Renal cortical epithelial cell (primary cell): Measurements from ENCODE around the gene TMEM79. TPM values are rescaled to one million over a fixed set of nuclear protein-coding genes. Genes with fewer than 3 reads are reported as not detected.
"Not testable (repeated sequence)": the region's sequence is repeated elsewhere in the genome, so short reads cannot be mapped to it uniquely, and the experiment has no call there.

ENCODE experiments used
- DNase-seq: peaks from one replicate; pipeline ENCODE4 v3.0.0-alpha.2; 2011; ENCODE audit warnings: low read depth
- total RNA-seq: library from RNA; depleted of rRNA; stranded (reverse); fragments of >200 nt; gene quantifications from 2 replicates; pipeline ENCODE4 v1.2.3, GENCODE V29; 2014

The TMEM79 gene
- total RNA-seq, 1 donor from 2014 or later = 1.6 TPM

GRCh38 chr1:156303241-156303640 is 19.1 kb downstream of the TMEM79 start:
- DNase-seq = no peak

- DNase-seq = no peak
Observed at GRCh38 chr1:156305215-156305614, 21.1 kb downstream of the TMEM79 start.

GRCh38 chr1:156308078-156308477 is 24.0 kb downstream of the TMEM79 start:
- peak; percentile 33 for DNase-seq

- peak; percentile 44 for DNase-seq
Observed at GRCh38 chr1:156310962-156311361, 26.8 kb downstream of the TMEM79 start.

GRCh38 chr1:156316909-156317308 is 32.8 kb downstream of the TMEM79 start:
- DNase-seq = no peak

GRCh38 chr1:156319664-156320063 is 35.5 kb downstream of the TMEM79 start:
- DNase-seq = peak; percentile 28

- no peak for DNase-seq
Observed at GRCh38 chr1:156320560-156320959, 36.4 kb downstream of the TMEM79 start.

- not testable (repeated sequence) for DNase-seq
Observed at GRCh38 chr1:156323179-156323578, 39.1 kb downstream of the TMEM79 start.

- DNase-seq = peak; percentile 11
Observed at GRCh38 chr1:156336242-156336641, 52.1 kb downstream of the TMEM79 start.

GRCh38 chr1:156337052-156337887 is 53.1 kb downstream of the TMEM79 start:
- DNase-seq = peak; percentile 16

GRCh38 chr1:156337888-156338179 is 53.7 kb downstream of the TMEM79 start:
- DNase-seq = no peak

GRCh38 chr1:156338180-156338976 is 54.3 kb downstream of the TMEM79 start, which contains the start of the genes CCT3 and TSACC:
CCT3 (minus strand) TSS chr1:156338292; CDS start chr1:156338184, 108 bp downstream.
TSACC (plus strand) TSS chr1:156338526; CDS start chr1:156339758, 1,232 bp downstream.
- peak; percentile 99 for DNase-seq

Other genes with a start within 250 kb of the TMEM79 start
- 16.0 and 25.2 TPM in 2 replicates for gene UBQLN4, start 230.5 kb upstream of the TMEM79 start, total RNA-seq
- 53.6 and 79.0 TPM in 2 replicates for gene LAMTOR2, start 229.5 kb upstream of the TMEM79 start, total RNA-seq
- gene RAB25, start 223.2 kb upstream of the TMEM79 start, total RNA-seq = 0.50 and 43.9 TPM in 2 replicates
- 5.0 and 7.1 TPM in 2 replicates for gene MEX3A, start 201.9 kb upstream of the TMEM79 start, total RNA-seq
- gene LMNA, start 169.6 kb upstream of the TMEM79 start, total RNA-seq = 420 and 617 TPM in 2 replicates
- gene SEMA4A, start 130.7 kb upstream of the TMEM79 start, total RNA-seq = 0.69 and 7.4 TPM in 2 replicates
- 5.9 and 17.4 TPM in 2 replicates for gene SLC25A44, start 90.2 kb upstream of the TMEM79 start, total RNA-seq
- gene PMF1, start 71.3 kb upstream of the TMEM79 start, total RNA-seq = 47.1 and 65.8 TPM in 2 replicates
- 0.15 TPM in 1 of 2 replicates, not detected in the other for gene BGLAP, start 42.1 kb upstream of the TMEM79 start, total RNA-seq
- gene PAQR6, start 36.3 kb upstream of the TMEM79 start, total RNA-seq = 0.80 TPM in 1 of 2 replicates, not detected in the other
- 58.5 and 92.8 TPM in 2 replicates for gene SMG5, start 1.5 kb upstream of the TMEM79 start, total RNA-seq
- 23.7 and 37.2 TPM in 2 replicates for gene GLMP, start 11.4 kb downstream of the TMEM79 start, total RNA-seq
- not detected in 2 replicates for gene VHLL, start 15.0 kb downstream of the TMEM79 start, total RNA-seq
- gene CCT3, start 54.0 kb downstream of the TMEM79 start, total RNA-seq = 499 and 846 TPM in 2 replicates
- gene TSACC, start 54.2 kb downstream of the TMEM79 start, total RNA-seq = not detected in 2 replicates
- 0.55 TPM in 1 of 2 replicates, not detected in the other for gene RHBG, start 84.9 kb downstream of the TMEM79 start, total RNA-seq
- gene MEF2D, start 216.4 kb downstream of the TMEM79 start, total RNA-seq = 3.8 and 10.0 TPM in 2 replicates